Progenitor cell of endocrine pancreas (in vitro differentiated cells): ENCODE results near the gene MEF2B. TPM values are rescaled to one million over a fixed set of nuclear protein-coding genes. Genes with fewer than 3 reads are reported as not detected.

Source experiments
- DNase-seq: peaks from one replicate; pipeline ENCODE4 v3.0.0; 2021; ENCODE audit warnings: low spot score; ENCODE audit not compliant: unreplicated experiment
- H3K27ac Mint-ChIP-seq: 2 replicates; pipeline ENCODE4 v1.8.0; 2021; ENCODE audit warnings: mild to moderate bottlenecking, moderate library complexity, mixed read lengths
- H3K27me3 Mint-ChIP-seq: 2 replicates; pipeline ENCODE4 v1.8.0; 2021; ENCODE audit warnings: mixed read lengths
- H3K36me3 Mint-ChIP-seq: 2 replicates; pipeline ENCODE4 v1.8.0; 2022; ENCODE audit warnings: mixed read lengths; ENCODE audit not compliant: insufficient read depth
- H3K4me1 Mint-ChIP-seq: 2 replicates; pipeline ENCODE4 v1.8.0; 2021; ENCODE audit warnings: low read depth, mixed read lengths
- H3K4me3 Mint-ChIP-seq: 2 replicates; pipeline ENCODE4 v1.8.0; 2021; ENCODE audit warnings: low read depth, mild to moderate bottlenecking, moderate library complexity, mixed read lengths
- H3K9me3 Mint-ChIP-seq: 2 replicates; pipeline ENCODE4 v1.8.0; 2021; ENCODE audit warnings: low read depth, mixed read lengths
- total RNA-seq: library from RNA; stranded (reverse); gene quantifications from 2 replicates; pipeline ENCODE4 v1.2.1, GENCODE V29; 2021
- TF ChIP-seq, protein P1 (sequence below): fragments of 200-600 bp; sonication (generic); IDR thresholded peaks from one replicate; pipeline ENCODE4 v1.5.0; 2021; ENCODE audit warnings: antibody characterized with exemption, mild to moderate bottlenecking; ENCODE audit not compliant: unreplicated experiment

Gene MEF2B
- total RNA-seq, 1 donor from 2014 or later, result 4.2 TPM

DNA sequence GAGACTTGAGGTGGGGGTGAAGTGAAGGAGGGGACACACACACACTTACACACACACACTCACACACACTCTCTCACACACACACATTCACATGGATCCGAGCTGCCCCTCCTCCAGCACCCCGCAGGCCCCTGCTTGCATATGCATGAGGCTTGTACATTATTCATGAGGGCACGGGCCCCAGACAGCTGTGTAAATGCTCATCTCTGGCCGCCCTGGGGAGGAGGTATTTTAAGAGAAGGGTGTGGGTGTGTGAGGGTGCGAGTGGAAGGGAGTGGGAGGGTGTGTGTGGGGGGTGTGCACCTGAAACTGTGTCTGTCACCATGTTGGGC, 44.1 kb upstream of the MEF2B start:
- H3K9me3 Mint-ChIP-seq, result peaks cover 3% of the 10 kb centered on the region
- no peaks in the 10 kb centered on the region for H3K4me1 Mint-ChIP-seq
- DNase-seq, result no peak
- H3K36me3 Mint-ChIP-seq, result no peaks in the 10 kb centered on the region
- H3K4me3 Mint-ChIP-seq, result no peak overlapping the region
- peaks cover 72% of the 10 kb centered on the region for H3K27me3 Mint-ChIP-seq
- TF ChIP-seq, protein P1, sequence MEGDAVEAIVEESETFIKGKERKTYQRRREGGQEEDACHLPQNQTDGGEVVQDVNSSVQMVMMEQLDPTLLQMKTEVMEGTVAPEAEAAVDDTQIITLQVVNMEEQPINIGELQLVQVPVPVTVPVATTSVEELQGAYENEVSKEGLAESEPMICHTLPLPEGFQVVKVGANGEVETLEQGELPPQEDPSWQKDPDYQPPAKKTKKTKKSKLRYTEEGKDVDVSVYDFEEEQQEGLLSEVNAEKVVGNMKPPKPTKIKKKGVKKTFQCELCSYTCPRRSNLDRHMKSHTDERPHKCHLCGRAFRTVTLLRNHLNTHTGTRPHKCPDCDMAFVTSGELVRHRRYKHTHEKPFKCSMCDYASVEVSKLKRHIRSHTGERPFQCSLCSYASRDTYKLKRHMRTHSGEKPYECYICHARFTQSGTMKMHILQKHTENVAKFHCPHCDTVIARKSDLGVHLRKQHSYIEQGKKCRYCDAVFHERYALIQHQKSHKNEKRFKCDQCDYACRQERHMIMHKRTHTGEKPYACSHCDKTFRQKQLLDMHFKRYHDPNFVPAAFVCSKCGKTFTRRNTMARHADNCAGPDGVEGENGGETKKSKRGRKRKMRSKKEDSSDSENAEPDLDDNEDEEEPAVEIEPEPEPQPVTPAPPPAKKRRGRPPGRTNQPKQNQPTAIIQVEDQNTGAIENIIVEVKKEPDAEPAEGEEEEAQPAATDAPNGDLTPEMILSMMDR, result no peak
- no peak overlapping the region for H3K27ac Mint-ChIP-seq

DNA sequence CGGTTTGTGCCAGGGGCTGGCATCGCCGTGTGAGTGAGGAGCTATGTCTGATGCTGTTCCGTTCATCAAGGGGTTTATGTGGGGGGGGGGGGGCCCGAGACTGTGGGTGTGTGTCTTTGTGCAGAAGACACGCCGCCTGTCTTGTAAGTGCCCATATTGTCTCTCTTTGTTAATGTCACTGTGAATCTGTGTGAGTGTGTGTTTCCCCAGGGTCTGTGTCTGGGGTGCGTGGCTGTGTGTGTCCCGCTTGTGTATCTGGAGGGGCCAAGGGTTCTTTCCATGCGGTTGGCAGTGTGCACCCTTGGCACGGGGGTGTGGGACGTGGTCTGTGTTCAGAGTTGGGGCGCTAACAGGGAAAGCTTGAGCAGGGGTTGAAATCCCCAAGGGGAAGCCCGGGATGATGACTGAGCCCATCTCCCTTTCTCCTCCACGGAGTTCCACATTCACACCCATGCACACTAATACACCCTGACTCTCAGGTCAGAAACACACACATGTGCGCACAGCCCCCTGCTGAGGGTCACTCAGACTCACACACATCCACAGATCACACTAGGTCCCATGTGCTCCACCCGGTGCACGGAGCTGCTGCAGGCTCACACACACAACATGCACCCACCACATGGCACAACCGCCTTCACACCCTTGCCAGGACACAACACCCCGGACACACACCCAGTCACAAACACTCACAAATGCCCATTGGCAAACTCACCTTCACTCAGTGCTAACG, 43.5 kb upstream of the MEF2B start:
- TF ChIP-seq, protein P1, result no peak
- no peak for DNase-seq
- no peaks in the 10 kb centered on the region for H3K36me3 Mint-ChIP-seq

DNA sequence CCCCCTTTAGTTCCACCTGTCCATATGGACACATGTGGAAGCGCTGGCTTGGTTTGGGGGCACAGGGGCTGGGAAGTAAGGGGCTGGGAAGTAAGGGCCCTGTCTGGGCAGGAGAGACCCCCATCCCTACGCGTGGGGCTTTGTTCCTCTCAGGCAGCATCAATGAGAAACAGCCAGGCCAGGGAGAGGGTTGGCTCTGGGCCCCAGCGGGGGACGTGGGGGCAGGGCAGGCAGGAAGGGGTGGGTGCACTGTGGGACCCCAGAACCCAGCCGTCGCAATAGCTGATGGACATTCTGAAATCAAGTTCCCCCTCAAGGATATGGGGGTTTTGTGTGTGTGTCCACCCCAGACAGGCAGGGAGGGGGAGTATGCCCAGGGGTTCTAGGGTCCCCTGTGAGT, 42.9 kb upstream of the MEF2B start:
- Mint-ChIP-seq H3K27me3 (peaks cover 71% of the 10 kb centered on the region), H3K27ac (no peak overlapping the region), H3K36me3 (no peaks in the 10 kb centered on the region), H3K4me3 (no peak overlapping the region), H3K4me1 (no peaks in the 10 kb centered on the region), H3K9me3 (peaks cover 3% of the 10 kb centered on the region)
- no peak for DNase-seq
- TF ChIP-seq, protein P1, result no peak

More for the DNA sequence above, 43.5 kb upstream of the MEF2B start:
- peaks cover 3% of the 10 kb centered on the region for H3K9me3 Mint-ChIP-seq
- no peak overlapping the region for H3K4me3 Mint-ChIP-seq
- H3K4me1 Mint-ChIP-seq, result no peaks in the 10 kb centered on the region
- no peak overlapping the region for H3K27ac Mint-ChIP-seq
- H3K27me3 Mint-ChIP-seq, result peaks cover 71% of the 10 kb centered on the region

DNA sequence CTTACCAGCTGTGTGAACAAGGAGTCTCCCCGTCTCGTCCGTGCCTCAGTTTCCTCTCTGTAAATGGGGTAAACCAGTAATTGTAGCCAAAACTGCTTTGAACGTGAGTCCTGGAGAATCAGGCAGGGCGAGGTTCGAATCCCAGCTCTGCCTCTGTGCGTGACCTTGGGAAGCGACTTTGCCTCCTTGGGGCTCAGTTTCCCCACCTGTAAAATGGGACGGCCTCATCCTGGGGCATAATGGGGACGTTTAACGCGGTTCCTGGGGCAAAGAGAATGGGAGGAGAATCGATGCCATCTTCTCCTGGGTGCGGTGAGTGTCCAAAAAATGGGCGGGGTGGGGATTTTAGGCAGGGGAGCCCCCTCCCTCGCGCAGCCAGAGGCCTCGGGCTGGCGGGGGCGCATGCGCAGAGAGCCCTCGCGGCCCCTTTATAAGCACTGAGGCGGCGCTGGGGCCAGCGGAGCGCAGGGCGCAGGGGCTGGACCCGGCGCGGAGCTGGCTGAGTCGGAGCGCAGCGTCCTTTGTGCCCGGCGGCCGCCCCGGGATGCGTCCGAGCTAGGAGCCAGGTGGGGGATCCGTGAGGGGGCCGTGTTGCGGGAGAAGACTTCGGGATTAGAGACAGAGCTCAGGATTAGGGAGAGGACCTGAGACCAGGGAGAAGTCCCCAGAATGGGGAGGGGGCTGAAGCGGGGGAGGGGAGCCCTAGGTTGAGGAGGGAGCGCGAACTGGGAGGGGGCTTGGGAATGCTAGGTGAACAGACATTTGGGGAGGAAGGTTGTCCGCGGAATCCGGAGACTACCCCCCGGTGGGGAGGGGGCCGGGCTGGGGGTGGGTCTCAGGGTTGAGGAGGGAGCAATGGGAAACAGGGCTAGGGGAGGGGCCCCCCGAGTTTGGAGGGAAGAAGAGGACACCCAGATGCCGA, 41.7 kb upstream of the MEF2B start, which contains the start of gene NCAN:
TSS of gene NCAN (plus strand) at position 460 of the 922 bp plus-strand sequence. CDS start 4,996 bp downstream, outside the sequence.
- no peaks in the 10 kb centered on the region for H3K36me3 Mint-ChIP-seq
- no peaks in the 10 kb centered on the region for H3K4me1 Mint-ChIP-seq
- H3K4me3 Mint-ChIP-seq, result no peak within 1 kb of the TSS
- peak within 1 kb of the TSS; percentile 78 for H3K27ac Mint-ChIP-seq
- TF ChIP-seq, protein P1, result no peak
- peaks cover 72% of the 10 kb centered on the region for H3K27me3 Mint-ChIP-seq
- no peaks in the 10 kb centered on the region for H3K9me3 Mint-ChIP-seq
- DNase-seq, result no peak

DNA sequence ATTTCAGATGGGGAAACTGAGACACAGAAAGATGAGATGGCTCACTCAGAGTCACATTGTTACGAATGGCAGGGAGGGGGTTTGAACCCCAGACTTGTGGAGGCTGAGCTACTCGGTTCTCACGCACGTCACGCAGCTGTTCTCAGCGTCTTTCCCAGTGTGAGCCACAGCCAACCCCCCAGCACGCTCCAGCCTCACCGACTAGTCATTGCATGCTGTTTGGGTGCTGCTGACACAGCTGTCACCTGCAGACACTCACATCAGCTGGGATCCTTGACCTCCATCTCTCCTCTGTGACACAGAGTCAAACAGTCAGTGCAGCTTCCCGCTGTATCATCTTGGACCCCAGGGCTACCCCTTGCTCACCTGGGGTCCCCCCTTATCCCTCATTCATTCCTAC, 39.3 kb upstream of the MEF2B start:
- Mint-ChIP-seq H3K9me3 (no peaks in the 10 kb centered on the region), H3K4me3 (no peak overlapping the region), H3K36me3 (no peaks in the 10 kb centered on the region), H3K27me3 (peaks cover 76% of the 10 kb centered on the region), H3K27ac (no peak overlapping the region), H3K4me1 (no peaks in the 10 kb centered on the region)
- TF ChIP-seq, protein P1, result no peak
- DNase-seq, result no peak
